IPS DF 6.9 (cell line): ENCODE results near the gene WWTR1.

Experiments
- DNase-seq: peaks from one replicate; pipeline ENCODE4 v3.0.0-alpha.2; 2013; ENCODE audit warnings: low read depth, low spot score
- H3K27ac ChIP-seq: one replicate; pipeline ENCODE4 v1.5.1; 2013; ENCODE audit warnings: low read length, control low read depth
- H3K27me3 ChIP-seq: 2 replicates; pipeline ENCODE4 v1.6.1; 2013; ENCODE audit warnings: mild to moderate bottlenecking, low read length; ENCODE audit not compliant: control insufficient read depth, insufficient read depth
- H3K36me3 ChIP-seq: 2 replicates; pipeline ENCODE4 v1.6.1; 2013; ENCODE audit warnings: low read length; ENCODE audit not compliant: control insufficient read depth, insufficient read depth
- H3K4me1 ChIP-seq: 2 replicates; pipeline ENCODE4 v1.6.1; 2013; ENCODE audit warnings: low read length; ENCODE audit not compliant: control insufficient read depth, insufficient read depth
- H3K4me3 ChIP-seq: 2 replicates; pipeline ENCODE4 v1.5.1; 2013; ENCODE audit warnings: mild to moderate bottlenecking, low read length
- H3K9me3 ChIP-seq: 2 replicates; pipeline ENCODE4 v1.6.1; 2013; ENCODE audit warnings: low read length, inconsistent platforms; ENCODE audit not compliant: control insufficient read depth, insufficient read depth
- WGBS: extraction: QIAGEN DNeasy Blood & Tissue Kit; methylation state at CpG from one replicate; pipeline ENCODE4 v1.1.7; 2013; ENCODE audit warnings: mixed read lengths, missing lambda C conversion rate; ENCODE audit not compliant: insufficient read length, insufficient coverage; 5-methylcytosine and 5-hydroxymethylcytosine counted together

The WWTR1 gene

GRCh38 chr3:149535333-149535685 is 122.5 kb downstream of the WWTR1 start:
- Histone ChIP-seq H3K4me1 (no peaks in the 10 kb centered on the region), H3K27me3 (no peaks in the 10 kb centered on the region), H3K9me3 (no peaks in the 10 kb centered on the region; the same call in 1 of the 2 replicates), H3K36me3 (no peaks in the 10 kb centered on the region), H3K27ac (no peak overlapping the region), H3K4me3 (no peak overlapping the region)
- DNase-seq, result no peak
- no CpG with 5 or more reads among the region's 8 CpGs for WGBS

GRCh38 chr3:149534671-149535332 is 123.0 kb downstream of the WWTR1 start:
- H3K27me3 ChIP-seq, result no peaks in the 10 kb centered on the region
- H3K4me1 ChIP-seq, result no peaks in the 10 kb centered on the region
- no peaks in the 10 kb centered on the region for H3K36me3 ChIP-seq
- H3K9me3 ChIP-seq, result no peaks in the 10 kb centered on the region; the same call in 1 of the 2 replicates
- no peak for DNase-seq
- no CpG with 5 or more reads among the region's 3 CpGs for WGBS
- H3K27ac ChIP-seq, result no peak overlapping the region
- H3K4me3 ChIP-seq, result no peak overlapping the region

GRCh38 chr3:149534082-149534481 is 123.7 kb downstream of the WWTR1 start:
- no peak overlapping the region for H3K27ac ChIP-seq
- H3K4me3 ChIP-seq, result no peak overlapping the region
- no peak for DNase-seq
- no CpG with 5 or more reads among the region's 4 CpGs for WGBS
- H3K4me1 ChIP-seq, result no peaks in the 10 kb centered on the region
- H3K9me3 ChIP-seq, result no peaks in the 10 kb centered on the region; the same call in 1 of the 2 replicates
- no peaks in the 10 kb centered on the region for H3K36me3 ChIP-seq
- no peaks in the 10 kb centered on the region for H3K27me3 ChIP-seq

- no CpG with 5 or more reads among the region's 8 CpGs for WGBS
- H3K27me3 ChIP-seq, result no peaks in the 10 kb centered on the region
- H3K27ac ChIP-seq, result no peak overlapping the region
- no peaks in the 10 kb centered on the region; the same call in 1 of the 2 replicates for H3K9me3 ChIP-seq
- no peaks in the 10 kb centered on the region for H3K36me3 ChIP-seq
- no peaks in the 10 kb centered on the region for H3K4me1 ChIP-seq
- no peak for DNase-seq
- no peak overlapping the region for H3K4me3 ChIP-seq
Measured at GRCh38 chr3:149532489-149533180, 125.2 kb downstream of the WWTR1 start.

GRCh38 chr3:149529099-149529498 is 128.7 kb downstream of the WWTR1 start:
- H3K36me3 ChIP-seq, result no peaks in the 10 kb centered on the region
- H3K4me3 ChIP-seq, result no peak overlapping the region
- no peak for DNase-seq
- H3K27ac ChIP-seq, result no peak overlapping the region
- no CpG with 5 or more reads among the region's 2 CpGs for WGBS
- no peaks in the 10 kb centered on the region for H3K9me3 ChIP-seq
- no peaks in the 10 kb centered on the region for H3K27me3 ChIP-seq
- H3K4me1 ChIP-seq, result no peaks in the 10 kb centered on the region

- Histone ChIP-seq H3K27me3 (no peaks in the 10 kb centered on the region), H3K36me3 (peaks cover 5% of the 10 kb centered on the region), H3K4me1 (no peaks in the 10 kb centered on the region), H3K27ac (no peak overlapping the region), H3K9me3 (no peaks in the 10 kb centered on the region), H3K4me3 (no peak overlapping the region)
- no CpG with 5 or more reads among the region's 4 CpGs for WGBS
- DNase-seq, result no peak
Measured at GRCh38 chr3:149528340-149528650, 129.5 kb downstream of the WWTR1 start.

GRCh38 chr3:149527531-149528339 is 130.1 kb downstream of the WWTR1 start:
- Histone ChIP-seq H3K36me3 (peaks cover 5% of the 10 kb centered on the region), H3K27me3 (no peaks in the 10 kb centered on the region), H3K4me1 (no peaks in the 10 kb centered on the region), H3K27ac (no peak overlapping the region), H3K9me3 (no peaks in the 10 kb centered on the region), H3K4me3 (no peak overlapping the region)
- no CpG with 5 or more reads among the region's 5 CpGs for WGBS
- no peak for DNase-seq

GRCh38 chr3:149523512-149524299 is 134.1 kb downstream of the WWTR1 start:
- Histone ChIP-seq H3K27ac (no peak overlapping the region), H3K9me3 (no peaks in the 10 kb centered on the region), H3K4me3 (no peak overlapping the region), H3K4me1 (no peaks in the 10 kb centered on the region), H3K36me3 (peaks cover 8% of the 10 kb centered on the region), H3K27me3 (no peaks in the 10 kb centered on the region)
- no peak for DNase-seq
- WGBS, result no CpG with 5 or more reads among the region's 11 CpGs

- H3K36me3 ChIP-seq, result peaks cover 8% of the 10 kb centered on the region
- no peaks in the 10 kb centered on the region for H3K4me1 ChIP-seq
- H3K27ac ChIP-seq, result no peak overlapping the region
- no peaks in the 10 kb centered on the region for H3K27me3 ChIP-seq
- DNase-seq, result no peak
- no CpG with 5 or more reads among the region's 3 CpGs for WGBS
- no peak overlapping the region for H3K4me3 ChIP-seq
- H3K9me3 ChIP-seq, result no peaks in the 10 kb centered on the region
Measured at GRCh38 chr3:149519912-149520311, 137.9 kb downstream of the WWTR1 start.

- peaks cover 3% of the 10 kb centered on the region; the same call in 1 of the 2 replicates for H3K36me3 ChIP-seq
- H3K4me1 ChIP-seq, result no peaks in the 10 kb centered on the region
Measured at GRCh38 chr3:149516920-149517319, 140.9 kb downstream of the WWTR1 start.

More at GRCh38 chr3:149516920-149517319, 140.9 kb downstream of the WWTR1 start:
- Histone ChIP-seq H3K9me3 (no peaks in the 10 kb centered on the region), H3K4me3 (no peak overlapping the region), H3K27me3 (no peaks in the 10 kb centered on the region), H3K27ac (no peak overlapping the region)
- no peak for DNase-seq
- no CpG with 5 or more reads among the region's 1 CpG for WGBS
